Motor neuron (in vitro differentiated cells): ENCODE data around the gene OSBP2. TPM values are rescaled to one million over a fixed set of nuclear protein-coding genes. Genes with fewer than 3 reads are reported as not detected.
A peak's percentile ranks its signal among the peaks of the same experiment; 100 is the strongest.

Experiments
- ATAC-seq, 8 experiments: fragments of 200-7000 bp; cut with Tn5 transposase; replicated peaks in 6 of 8; 2 replicates each; pipeline ENCODE4 v1.8.0; 2021; ENCODE audit warnings: mild to moderate bottlenecking in 8 of 8, moderate library complexity in 8 of 8
- H3K27ac ChIP-seq, 2 donors: fragments of 250-450 bp; sonication (Bioruptor Pico); 2 replicates each; pipeline ENCODE4 v1.9.0; 2021; ENCODE audit warnings: antibody characterized with exemption in 2 of 2, mild to moderate bottlenecking in 2 of 2, moderate library complexity in 1 of 2
- H3K4me1 ChIP-seq, 2 donors: fragments of 250-450 bp; sonication (Bioruptor Pico); replicated peaks in 1 of 2; 2 replicates each; pipeline ENCODE4 v1.6.1; 2021; ENCODE audit warnings: antibody characterized with exemption in 2 of 2, mild to moderate bottlenecking in 2 of 2, moderate library complexity in 1 of 2
- H3K4me3 ChIP-seq, 5 donors: fragments of 250-450 bp; sonication (Bioruptor Pico); 2 replicates each; pipeline ENCODE4 v1.9.0; 2021; ENCODE audit warnings: antibody characterized with exemption in 5 of 5, mild to moderate bottlenecking in 5 of 5, moderate library complexity in 4 of 5
- WGBS, 10 experiments: fragments of 450-650 bp; shearing (Covaris generic); methylation state at CpG; one replicate each; pipeline ENCODE4 v1.0.0; 2022; 5-methylcytosine and 5-hydroxymethylcytosine counted together
- in situ Hi-C, 9 experiments: fragments of 400-800 bp; cut with MboI; loops; one replicate each; pipeline ENCODE4 v1.15.0; 2021; ENCODE audit warnings: low sequenced_read_pairs in 9 of 9, low pct_unique_long_range_greater_than_20kb in 2 of 9; ENCODE audit not compliant: unreplicated experiment in 9 of 9
- total RNA-seq, 8 experiments: library from RNA; unstranded; fragments of 300-600 nt; gene quantifications; 2 replicates each; pipeline versions ENCODE4 v1.2.3 to v1.2.4, GENCODE V29; 2022

Gene OSBP2, protein sequence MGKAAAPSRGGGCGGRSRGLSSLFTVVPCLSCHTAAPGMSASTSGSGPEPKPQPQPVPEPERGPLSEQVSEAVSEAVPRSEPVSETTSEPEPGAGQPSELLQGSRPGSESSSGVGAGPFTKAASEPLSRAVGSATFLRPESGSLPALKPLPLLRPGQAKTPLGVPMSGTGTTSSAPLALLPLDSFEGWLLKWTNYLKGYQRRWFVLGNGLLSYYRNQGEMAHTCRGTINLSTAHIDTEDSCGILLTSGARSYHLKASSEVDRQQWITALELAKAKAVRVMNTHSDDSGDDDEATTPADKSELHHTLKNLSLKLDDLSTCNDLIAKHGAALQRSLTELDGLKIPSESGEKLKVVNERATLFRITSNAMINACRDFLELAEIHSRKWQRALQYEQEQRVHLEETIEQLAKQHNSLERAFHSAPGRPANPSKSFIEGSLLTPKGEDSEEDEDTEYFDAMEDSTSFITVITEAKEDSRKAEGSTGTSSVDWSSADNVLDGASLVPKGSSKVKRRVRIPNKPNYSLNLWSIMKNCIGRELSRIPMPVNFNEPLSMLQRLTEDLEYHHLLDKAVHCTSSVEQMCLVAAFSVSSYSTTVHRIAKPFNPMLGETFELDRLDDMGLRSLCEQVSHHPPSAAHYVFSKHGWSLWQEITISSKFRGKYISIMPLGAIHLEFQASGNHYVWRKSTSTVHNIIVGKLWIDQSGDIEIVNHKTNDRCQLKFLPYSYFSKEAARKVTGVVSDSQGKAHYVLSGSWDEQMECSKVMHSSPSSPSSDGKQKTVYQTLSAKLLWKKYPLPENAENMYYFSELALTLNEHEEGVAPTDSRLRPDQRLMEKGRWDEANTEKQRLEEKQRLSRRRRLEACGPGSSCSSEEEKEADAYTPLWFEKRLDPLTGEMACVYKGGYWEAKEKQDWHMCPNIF
- 10 to 100 TPM in 1 of 8 experiments, 1 to 10 TPM in 6, under 1 TPM in 1; 0.63 to 16.6 (median 5.4) TPM for total RNA-seq

DNA sequence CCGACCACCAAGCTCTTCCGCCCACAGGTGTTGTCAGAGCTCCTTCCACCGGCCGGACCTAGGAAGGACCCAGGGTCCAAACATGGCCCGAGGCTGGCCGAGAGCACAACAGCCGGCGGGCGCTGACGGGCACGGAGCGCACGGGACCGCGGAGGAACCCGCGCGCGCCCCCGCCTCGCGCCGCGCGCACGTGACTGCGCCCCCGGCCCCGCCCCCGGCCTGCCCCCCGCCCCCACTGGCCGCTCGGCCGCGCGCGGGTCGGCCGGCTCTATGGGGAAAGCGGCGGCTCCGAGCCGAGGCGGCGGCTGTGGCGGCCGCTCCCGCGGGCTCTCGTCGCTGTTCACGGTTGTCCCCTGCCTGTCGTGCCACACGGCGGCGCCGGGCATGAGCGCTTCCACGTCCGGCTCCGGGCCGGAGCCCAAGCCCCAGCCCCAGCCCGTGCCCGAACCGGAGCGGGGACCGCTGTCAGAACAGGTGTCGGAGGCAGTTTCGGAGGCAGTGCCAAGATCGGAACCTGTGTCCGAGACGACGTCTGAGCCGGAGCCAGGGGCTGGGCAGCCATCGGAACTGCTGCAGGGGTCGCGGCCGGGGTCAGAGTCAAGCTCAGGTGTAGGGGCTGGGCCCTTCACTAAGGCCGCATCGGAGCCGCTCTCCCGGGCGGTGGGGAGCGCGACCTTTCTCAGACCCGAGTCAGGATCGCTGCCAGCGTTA lies at the start of gene OSBP2:
Gene OSBP2, plus strand, starts transcription at position 235 of the 711 bp plus-strand sequence. Its CDS starts 36 bp downstream, at position 271.
- peaks cover 6 to 18% of the 10 kb centered on the region in 2 donors for H3K4me1 ChIP-seq
- H3K27ac ChIP-seq = peak within 1 kb of the TSS; percentile 51 to 76
- 17% methylated on average over 8 of the region's 88 CpGs; no CpG with 5 or more reads in 9 of the 10 experiments for WGBS, 10 experiments
- peak; percentile 76 to 90 (median 84) for ATAC-seq
- in situ Hi-C loops = no loop called here
- H3K4me3 ChIP-seq = peak within 1 kb of the TSS; percentile 63 to 98 (median 72)

DNA sequence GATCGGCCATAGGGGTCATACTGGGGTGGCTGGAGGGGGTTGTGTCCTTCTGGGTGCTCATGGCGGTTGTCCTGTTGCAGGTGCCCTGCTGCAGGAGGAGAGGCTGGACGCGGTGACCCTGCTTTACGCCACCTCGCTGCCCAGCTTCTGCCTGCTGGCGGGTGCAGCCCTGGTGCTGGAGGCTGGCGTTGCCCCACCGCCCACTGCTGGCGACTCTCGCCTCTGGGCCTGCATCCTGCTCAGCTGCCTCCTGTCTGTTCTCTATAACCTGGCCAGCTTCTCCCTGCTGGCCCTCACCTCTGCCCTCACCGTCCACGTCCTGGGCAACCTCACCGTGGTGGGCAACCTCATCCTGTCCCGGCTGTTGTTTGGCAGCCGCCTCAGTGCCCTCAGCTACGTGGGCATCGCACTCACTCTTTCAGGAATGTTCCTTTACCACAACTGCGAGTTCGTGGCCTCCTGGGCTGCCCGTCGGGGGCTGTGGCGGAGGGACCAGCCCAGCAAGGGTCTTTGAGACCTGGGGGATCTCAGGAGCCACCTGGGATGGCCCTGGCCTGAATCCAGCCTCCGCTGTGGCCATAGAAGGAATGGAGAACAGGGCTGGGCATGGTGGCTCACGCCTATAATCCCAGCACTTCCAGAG lies 48.0 kb upstream of the OSBP2 start:
- Histone ChIP-seq H3K4me3 (no peak overlapping the region), H3K4me1 (no peaks in the 10 kb centered on the region), H3K27ac (no peak overlapping the region)
- no peak for ATAC-seq
- WGBS, 10 experiments = 97 to 100% (median 100%) methylated on average over 1 to 10 of the region's 25 CpGs; no CpG with 5 or more reads in 7 of the 10 experiments
- in situ Hi-C loops = loop anchor here in 2 of 9 experiments (25.0 kb wide), 1 partner anchor 116 kb away; no protein-coding TSS in a partner anchor

DNA sequence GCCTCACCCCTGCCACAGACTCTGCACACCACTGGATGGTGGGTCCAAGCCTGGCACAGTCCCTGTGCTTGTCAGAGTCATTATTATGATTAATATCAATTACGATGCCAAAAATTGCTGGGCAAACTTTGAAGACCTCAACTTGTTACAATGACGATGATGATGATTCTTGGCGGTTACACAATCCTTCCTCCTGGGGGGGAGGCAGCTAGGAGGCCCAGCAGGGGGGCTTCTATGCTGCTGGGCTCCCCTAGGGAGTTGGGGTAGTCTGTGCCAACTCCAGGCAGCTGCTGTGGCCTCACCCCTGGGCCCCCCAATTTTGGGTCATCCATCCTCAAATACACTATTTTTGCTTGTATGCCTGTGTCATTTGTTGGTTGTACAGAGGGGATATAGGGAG lies 47.1 kb upstream of the OSBP2 start:
- no peak for ATAC-seq
- Histone ChIP-seq H3K4me3 (no peak overlapping the region), H3K4me1 (no peaks in the 10 kb centered on the region), H3K27ac (no peak overlapping the region)
- 76 to 93% methylated on average over 3 of the region's 3 CpGs; no CpG with 5 or more reads in 8 of the 10 experiments for WGBS, 10 experiments
- in situ Hi-C loops = loop anchor here in 2 of 9 experiments (25.0 kb wide), 1 partner anchor 115 kb away; no protein-coding TSS in a partner anchor

DNA sequence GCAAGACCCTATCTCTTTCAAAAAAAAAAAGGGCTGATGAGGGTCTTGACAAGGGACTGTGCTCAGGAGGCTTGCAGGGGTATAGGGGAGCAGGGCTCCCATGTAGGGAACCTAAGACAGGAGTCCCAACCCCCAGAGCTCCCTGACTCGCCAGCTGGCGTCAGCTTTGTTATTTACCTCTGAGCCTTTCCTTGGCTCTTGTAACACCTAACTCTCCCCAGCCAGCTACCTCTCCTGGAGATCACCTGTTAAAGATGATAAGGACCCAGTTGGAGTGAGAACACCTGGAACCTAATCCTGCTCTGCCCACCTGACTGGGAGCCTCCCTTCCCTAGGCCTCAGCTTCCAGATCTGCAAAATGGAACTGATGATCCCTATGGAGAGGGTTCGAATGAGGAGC lies 45.8 kb upstream of the OSBP2 start:
- ATAC-seq = no peak
- WGBS, 10 experiments = 40 to 100% (median 100%) methylated on average over 1 of the region's 3 CpGs; no CpG with 5 or more reads in 6 of the 10 experiments
- Histone ChIP-seq H3K27ac (no peak overlapping the region), H3K4me3 (no peak overlapping the region), H3K4me1 (no peaks in the 10 kb centered on the region)
- in situ Hi-C loops = loop anchor here in 2 of 9 experiments (25.0 kb wide), 1 partner anchor 113 kb away; no protein-coding TSS in a partner anchor

DNA sequence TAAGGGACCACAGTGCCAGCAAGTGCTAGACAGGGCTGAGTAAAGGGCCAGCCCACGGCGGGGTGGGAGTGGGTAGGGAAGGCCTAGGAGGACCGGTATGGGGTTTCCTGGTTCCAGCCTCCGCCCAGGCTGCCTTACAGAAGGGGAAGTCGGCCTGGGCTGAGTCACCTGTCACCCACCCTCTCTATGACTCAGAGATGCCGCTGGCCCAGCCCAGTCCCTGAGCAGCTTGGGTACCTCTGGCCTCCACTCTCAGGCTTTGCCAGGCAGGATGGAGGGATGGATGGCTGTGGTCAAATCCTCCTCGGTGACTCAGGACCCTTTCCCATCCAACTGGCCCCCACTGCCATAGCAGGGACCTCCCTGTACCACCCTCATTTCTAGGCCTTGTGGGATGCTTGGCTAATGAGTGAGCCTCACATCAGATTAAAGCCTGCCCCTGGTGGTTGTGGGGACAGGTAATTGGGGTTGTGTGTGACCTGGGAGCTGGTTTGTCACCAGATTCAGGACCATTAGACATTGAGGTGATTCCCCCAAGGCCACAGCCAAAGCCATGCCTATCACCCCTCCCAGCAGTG lies 45.2 kb upstream of the OSBP2 start:
- no peak overlapping the region for H3K4me3 ChIP-seq
- no peak overlapping the region for H3K27ac ChIP-seq
- in situ Hi-C loops = loop anchor here in 3 of 9 experiments (25.0 kb wide), 2 partner anchors 113 to 263 kb away; no protein-coding TSS in a partner anchor
- no peaks in the 10 kb centered on the region for H3K4me1 ChIP-seq
- 17 to 58% (median 27%) methylated on average over 1 to 5 of the region's 7 CpGs; no CpG with 5 or more reads in 7 of the 10 experiments for WGBS, 10 experiments
- ATAC-seq = peak; percentile 53 to 99 (median 90)

DNA sequence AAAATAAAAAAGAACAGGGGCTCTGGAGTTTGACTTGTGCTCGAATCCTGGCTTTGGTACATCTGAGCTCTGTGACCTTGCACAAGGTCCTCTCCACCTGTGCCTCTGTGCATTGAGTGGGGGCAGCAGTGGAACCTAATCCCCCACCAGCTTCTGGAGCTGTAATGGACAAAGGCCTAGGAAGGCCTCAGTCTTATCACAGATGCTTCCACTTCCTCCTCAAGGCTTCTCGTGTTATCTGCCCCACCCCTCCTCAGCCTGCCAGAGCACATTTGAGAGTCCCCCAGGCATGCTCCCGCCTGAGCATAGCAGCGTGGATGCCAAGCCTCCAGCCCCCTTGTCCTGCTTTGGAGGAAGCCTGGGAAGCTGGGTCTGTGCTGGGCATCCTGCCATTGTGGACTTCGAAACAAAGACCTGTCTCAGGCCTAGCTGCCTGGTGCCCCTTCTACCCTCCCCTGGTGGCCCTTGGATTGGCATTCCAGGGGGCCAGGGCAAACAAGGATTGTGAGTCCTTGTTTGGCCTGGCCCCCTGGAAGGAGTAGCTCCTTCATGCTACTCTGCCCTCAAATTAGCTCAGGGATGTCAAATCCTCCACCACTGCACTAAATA lies 44.1 kb upstream of the OSBP2 start:
- H3K4me1 ChIP-seq = no peaks in the 10 kb centered on the region
- 36 to 100% (median 80%) methylated on average over 1 to 4 of the region's 5 CpGs; no CpG with 5 or more reads in 3 of the 10 experiments for WGBS, 10 experiments
- H3K4me3 ChIP-seq = no peak overlapping the region
- ATAC-seq = peak in 2 of 8 experiments; percentile 32 to 78
- in situ Hi-C loops = loop anchor here in 1 of 9 experiments (25.0 kb wide), 1 partner anchor 262 kb away; no protein-coding TSS in a partner anchor
- H3K27ac ChIP-seq = no peak overlapping the region

DNA sequence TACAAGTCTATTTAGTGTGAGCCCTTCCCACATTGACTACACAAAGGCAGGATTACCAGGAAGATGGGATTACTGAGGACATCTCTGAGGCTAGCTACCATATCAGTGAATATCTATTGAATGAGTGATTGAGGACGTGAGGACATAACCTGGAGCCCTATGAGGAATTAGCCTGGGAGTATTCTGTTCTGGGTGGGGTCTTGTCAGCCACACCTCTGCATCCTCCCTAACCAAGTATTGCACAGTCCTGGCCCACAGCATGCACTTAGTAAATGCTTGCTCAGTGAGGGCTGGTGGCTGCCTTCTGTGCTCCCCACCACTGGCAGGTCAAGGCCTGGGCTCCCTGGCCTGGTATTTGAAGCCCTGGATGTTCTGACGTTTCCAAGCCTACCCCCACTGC lies 41.8 kb upstream of the OSBP2 start:
- in situ Hi-C loops = loop anchor here in 1 of 9 experiments (25.0 kb wide), 1 partner anchor 259 kb away; no protein-coding TSS in a partner anchor
- peak in 2 of 8 experiments; percentile 78 to 80 for ATAC-seq
- Histone ChIP-seq H3K4me3 (no peak overlapping the region), H3K27ac (no peak overlapping the region), H3K4me1 (no peaks in the 10 kb centered on the region)
- 33 to 80% (median 79%) methylated on average over 1 to 2 of the region's 2 CpGs; no CpG with 5 or more reads in 7 of the 10 experiments for WGBS, 10 experiments

DNA sequence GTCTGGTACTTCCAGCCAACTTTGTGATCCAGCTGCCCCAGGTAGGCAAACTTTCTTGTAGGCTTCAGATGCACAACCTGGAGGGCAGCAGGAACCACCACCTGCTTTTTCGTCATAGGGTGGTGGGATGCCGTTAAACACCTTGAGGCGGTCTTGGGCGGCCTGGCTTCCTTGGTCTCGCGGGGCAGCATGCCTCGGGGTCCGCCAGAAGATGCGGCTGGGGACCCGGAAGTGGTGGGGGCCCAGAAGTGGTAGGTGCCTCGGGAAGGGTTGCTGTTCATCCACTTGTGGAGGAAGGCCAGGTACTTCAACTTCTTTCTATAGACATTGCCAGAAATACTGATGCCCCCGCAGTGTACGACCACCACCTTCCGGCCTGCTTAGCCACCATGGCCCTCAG lies 40.3 kb upstream of the OSBP2 start:
- H3K4me3 ChIP-seq = no peak overlapping the region
- H3K4me1 ChIP-seq = no peaks in the 10 kb centered on the region
- H3K27ac ChIP-seq = no peak overlapping the region
- 60 to 100% (median 93%) methylated on average over 1 to 10 of the region's 14 CpGs; no CpG with 5 or more reads in 4 of the 10 experiments for WGBS, 10 experiments
- ATAC-seq = no peak
- in situ Hi-C loops = loop anchor here in 1 of 9 experiments (25.0 kb wide), 1 partner anchor 258 kb away; no protein-coding TSS in a partner anchor

DNA sequence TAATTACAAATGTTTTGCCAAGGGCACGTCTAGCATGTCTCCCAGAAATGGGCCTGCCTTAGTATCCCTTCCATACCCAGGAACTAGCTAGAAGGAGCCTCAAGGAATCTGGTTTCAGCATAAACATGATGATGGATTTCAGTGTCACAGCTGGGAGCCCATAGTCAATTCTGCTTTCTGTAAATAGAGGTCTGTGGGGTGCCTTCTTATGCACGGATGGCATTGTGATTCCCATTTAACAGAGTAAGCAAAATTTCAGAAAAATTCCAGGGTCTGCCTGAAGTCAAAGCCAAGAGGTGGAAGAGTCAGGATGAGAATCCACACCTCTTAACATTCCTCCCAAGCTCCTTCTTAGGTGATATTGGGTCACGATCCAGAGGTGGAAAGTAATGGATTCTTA lies 39.1 kb upstream of the OSBP2 start:
- Histone ChIP-seq H3K27ac (no peak overlapping the region), H3K4me3 (no peak overlapping the region), H3K4me1 (no peaks in the 10 kb centered on the region)
- in situ Hi-C loops = loop anchor here in 1 of 9 experiments (25.0 kb wide), 1 partner anchor 257 kb away; no protein-coding TSS in a partner anchor
- WGBS, 10 experiments = 0 to 100% (median 17%) methylated on average over 1 to 3 of the region's 3 CpGs; no CpG with 5 or more reads in 2 of the 10 experiments
- no peak for ATAC-seq

DNA sequence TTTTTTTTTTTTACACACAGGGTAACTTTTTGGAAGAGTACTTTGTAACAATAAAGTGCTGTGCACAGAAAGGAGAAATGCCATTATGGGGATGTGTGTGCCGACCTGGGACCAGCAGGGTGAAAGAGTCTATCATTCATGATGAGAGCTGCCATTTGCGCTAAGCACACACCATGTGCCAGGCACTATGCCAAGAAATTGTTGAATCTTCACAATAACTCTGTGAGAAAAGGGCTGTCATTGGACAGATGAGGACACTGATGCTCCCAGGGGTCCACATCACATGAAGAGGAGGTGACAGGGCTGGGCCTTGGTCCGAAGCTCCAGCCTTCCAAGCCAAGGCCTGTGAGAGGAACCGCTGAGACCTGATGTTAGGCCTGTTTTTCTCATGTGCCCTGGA lies 32.6 kb upstream of the OSBP2 start:
- 76 to 100% (median 90%) methylated on average over 1 to 3 of the region's 4 CpGs; no CpG with 5 or more reads in 2 of the 10 experiments for WGBS, 10 experiments
- no peak overlapping the region for H3K27ac ChIP-seq
- in situ Hi-C loops = loop anchor here in 1 of 9 experiments (25.0 kb wide), 1 partner anchor 250 kb away; no protein-coding TSS in a partner anchor
- ATAC-seq = peak in 1 of 8 experiments; percentile 45
- peaks cover 0 to 2% of the 10 kb centered on the region in 2 donors for H3K4me1 ChIP-seq
- no peak overlapping the region for H3K4me3 ChIP-seq

DNA sequence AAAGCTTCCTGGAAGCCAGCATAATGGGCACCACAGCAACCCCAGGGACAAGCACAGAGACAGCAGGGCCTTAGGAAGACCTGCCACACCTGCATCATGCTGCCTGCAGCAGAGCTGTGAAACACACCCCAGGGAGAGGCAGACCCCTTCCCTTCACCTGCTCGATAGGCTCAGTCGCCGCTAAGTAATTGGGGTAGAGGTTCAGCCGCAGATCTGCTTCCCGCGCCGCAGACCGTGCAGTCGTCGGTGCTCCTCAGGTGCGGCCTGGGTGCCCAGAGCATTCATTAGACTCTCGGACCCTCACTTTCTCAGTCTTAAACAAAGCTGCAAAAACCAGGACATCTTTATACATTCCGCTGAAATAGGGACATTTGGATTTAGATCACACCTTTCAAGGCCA lies 29.9 kb upstream of the OSBP2 start:
- H3K27ac ChIP-seq = no peak overlapping the region
- in situ Hi-C loops = loop anchor here in 1 of 9 experiments (25.0 kb wide), 1 partner anchor 248 kb away; no protein-coding TSS in a partner anchor
- peaks cover 3 to 7% of the 10 kb centered on the region in 2 donors for H3K4me1 ChIP-seq
- WGBS, 10 experiments = 60 to 100% (median 99%) methylated on average over 2 to 10 of the region's 13 CpGs; no CpG with 5 or more reads in 4 of the 10 experiments
- no peak overlapping the region for H3K4me3 ChIP-seq
- ATAC-seq = no peak
